GM18507 (cell line): ENCODE data around the gene STAT5B.
A peak's percentile ranks its signal among the peaks of the same experiment; 100 is the strongest.
"Not testable (repeated sequence)": the region's sequence is repeated elsewhere in the genome, so short reads cannot be mapped to it uniquely, and the experiment has no call there.

ENCODE experiments used
- DNase-seq: peaks from one replicate; pipeline ENCODE4 v3.0.0; 2011; ENCODE audit warnings: low read depth; ENCODE audit not compliant: insufficient read length; ENCODE audit errors: extremely low spot score
- FAIRE-seq: peaks from 2 replicates; lab custom pipeline; 2011; peaks lifted over from hg19 to GRCh38; lab: Jason Lieb, UNC

STAT5B gene

GRCh38 chr17:42245183-42245582 is 31.0 kb downstream of the STAT5B start:
- not testable (repeated sequence) for FAIRE-seq, DNase-seq

- not testable (repeated sequence) for DNase-seq, FAIRE-seq
Measured at GRCh38 chr17:42244116-42244515, 32.1 kb downstream of the STAT5B start.

GRCh38 chr17:42243493-42243982 is 32.7 kb downstream of the STAT5B start:
- no peak for DNase-seq
- no peak for FAIRE-seq

- FAIRE-seq (no peak), DNase-seq (no peak)
Measured at GRCh38 chr17:42241871-42242270, 34.3 kb downstream of the STAT5B start.

GRCh38 chr17:42240863-42241262 is 35.3 kb downstream of the STAT5B start:
- not testable (repeated sequence) for FAIRE-seq, DNase-seq

- FAIRE-seq (peak; percentile 5), DNase-seq (no peak)
Measured at GRCh38 chr17:42240201-42240600, 36.0 kb downstream of the STAT5B start.

- not testable (repeated sequence) for FAIRE-seq, DNase-seq
Measured at GRCh38 chr17:42239576-42239975, 36.6 kb downstream of the STAT5B start.

- FAIRE-seq (no peak), DNase-seq (no peak)
Measured at GRCh38 chr17:42236760-42237159, 39.4 kb downstream of the STAT5B start.

- no peak for FAIRE-seq
- no peak for DNase-seq
Measured at GRCh38 chr17:42233994-42234393, 42.2 kb downstream of the STAT5B start.

- no peak for DNase-seq
Measured at GRCh38 chr17:42233156-42233555, 43.0 kb downstream of the STAT5B start.

GRCh38 chr17:42230225-42230624 is 46.0 kb downstream of the STAT5B start:
- DNase-seq (no peak), FAIRE-seq (no peak)

More at GRCh38 chr17:42233156-42233555, 43.0 kb downstream of the STAT5B start:
- FAIRE-seq: no peak

GRCh38 chr17:42227849-42228700 is 48.1 kb downstream of the STAT5B start:
- FAIRE-seq: no peak
- DNase-seq: no peak

- FAIRE-seq: no peak
- DNase-seq: no peak
Measured at GRCh38 chr17:42225646-42226045, 50.5 kb downstream of the STAT5B start.

- FAIRE-seq: no peak
- no peak for DNase-seq
Measured at GRCh38 chr17:42224651-42225050, 51.5 kb downstream of the STAT5B start.

- DNase-seq (peak; percentile 25), FAIRE-seq (no peak)
Measured at GRCh38 chr17:42221886-42222745, 54.1 kb downstream of the STAT5B start.

- FAIRE-seq, DNase-seq: not testable (repeated sequence)
Measured at GRCh38 chr17:42219280-42219679, 56.9 kb downstream of the STAT5B start.

GRCh38 chr17:42214156-42214555 is 62.0 kb downstream of the STAT5B start:
- no peak for FAIRE-seq
- DNase-seq: no peak

- FAIRE-seq (no peak), DNase-seq (no peak)
Measured at GRCh38 chr17:42212382-42212781, 63.8 kb downstream of the STAT5B start.

GRCh38 chr17:42211921-42212341 is 64.3 kb downstream of the STAT5B start:
- not testable (repeated sequence) for FAIRE-seq

GRCh38 chr17:42210046-42210445 is 66.1 kb downstream of the STAT5B start:
- FAIRE-seq (no peak), DNase-seq (no peak)

More at GRCh38 chr17:42211921-42212341, 64.3 kb downstream of the STAT5B start:
- not testable (repeated sequence) for DNase-seq
